Liver (tissue), 9 donors: Measurements from ENCODE around the gene CTNNA2. TPM values are rescaled to one million over a fixed set of nuclear protein-coding genes. Genes with fewer than 3 reads are reported as not detected.

Source experiments
- DNase-seq: peaks from one replicate; pipeline ENCODE4 v3.0.0-alpha.2; 2017; ENCODE audit warnings: low spot score
- H3K27ac ChIP-seq, 2 donors: one replicate each; pipeline ENCODE4 v1.7.0; 2013; ENCODE audit warnings: inconsistent platforms in 2 of 2, low read length in 2 of 2, control low read depth in 1 of 2, low read depth in 1 of 2, mild to moderate bottlenecking in 1 of 2
- H3K27me3 ChIP-seq, 4 donors: one replicate each; pipeline versions ENCODE4 v1.6.1 to v1.7.0; 2013; ENCODE audit warnings: low read length in 3 of 4, inconsistent platforms in 1 of 4, mild to moderate bottlenecking in 1 of 4, moderate library complexity in 1 of 4; ENCODE audit not compliant: control insufficient read depth in 4 of 4, insufficient read depth in 4 of 4
- H3K36me3 ChIP-seq, 4 donors: one replicate each; pipeline versions ENCODE4 v1.6.1 to v1.7.0; 2013; ENCODE audit warnings: low read length in 3 of 4, mild to moderate bottlenecking in 3 of 4, low read depth in 1 of 4, moderate library complexity in 1 of 4; ENCODE audit not compliant: control insufficient read depth in 4 of 4, insufficient read depth in 3 of 4
- H3K4me1 ChIP-seq, 4 donors: one replicate each; pipeline versions ENCODE4 v1.6.1 to v1.7.0; 2013; ENCODE audit warnings: low read length in 3 of 4, mild to moderate bottlenecking in 3 of 4, moderate library complexity in 1 of 4; ENCODE audit not compliant: control insufficient read depth in 4 of 4, insufficient read depth in 4 of 4
- H3K4me3 ChIP-seq, 3 donors: one replicate each; pipeline versions ENCODE4 v1.6.1 to v1.7.0; 2013; ENCODE audit warnings: low read length in 3 of 3, control low read depth in 1 of 3, low read depth in 1 of 3, mild to moderate bottlenecking in 1 of 3
- H3K9ac ChIP-seq, 2 donors: one replicate each; pipeline ENCODE4 v1.7.0; 2013; ENCODE audit warnings: low read length in 2 of 2, mild to moderate bottlenecking in 2 of 2, moderate library complexity in 2 of 2, control low read depth in 1 of 2, low read depth in 1 of 2
- H3K9me3 ChIP-seq, 4 donors: one replicate each; pipeline versions ENCODE4 v1.6.1 to v1.7.0; 2013; ENCODE audit warnings: low read length in 3 of 4; ENCODE audit not compliant: control insufficient read depth in 4 of 4
- ATF3 ChIP-seq: IDR thresholded peaks from 2 replicates; pipeline ENCODE4 v1.6.1; 2016; ENCODE audit warnings: antibody characterized with exemption
- CTCF ChIP-seq: fragments of 150-350 bp; IDR thresholded peaks from 2 replicates; pipeline ENCODE4 v1.5.1; 2017; ENCODE audit warnings: improper control_type of control experiment, low read depth, low read length; ENCODE audit not compliant: missing input control
- EGR1 ChIP-seq, 2 donors: IDR thresholded peaks; 2 replicates each; pipeline ENCODE4 v1.6.1; 2016 to 2018; ENCODE audit warnings: antibody characterized with exemption in 2 of 2, low read depth in 2 of 2
- FOXA1 ChIP-seq: IDR thresholded peaks from 2 replicates; pipeline ENCODE4 v1.6.1; 2016; ENCODE audit warnings: antibody characterized with exemption
- FOXA2 ChIP-seq: IDR thresholded peaks from 2 replicates; pipeline ENCODE4 v1.6.1; 2016; ENCODE audit warnings: antibody characterized with exemption
- GABPA ChIP-seq, 2 donors: IDR thresholded peaks in 1 of 2; conservative IDR thresholded peaks in 1 of 2; 2 replicates each; pipeline ENCODE4 v1.6.1; 2016; ENCODE audit warnings: antibody characterized with exemption in 2 of 2, mild to moderate bottlenecking in 1 of 2, moderate library complexity in 1 of 2
- HNF4A ChIP-seq, 2 donors: conservative IDR thresholded peaks; 2 replicates each; pipeline ENCODE4 v1.6.1; 2016; ENCODE audit warnings: antibody characterized with exemption in 2 of 2, mild to moderate bottlenecking in 2 of 2
- HNF4G ChIP-seq: IDR thresholded peaks from 2 replicates; pipeline ENCODE4 v1.6.1; 2016; ENCODE audit warnings: antibody characterized with exemption
- JUND ChIP-seq, 2 donors: IDR thresholded peaks; 2 replicates each; pipeline ENCODE4 v1.6.1; 2016; ENCODE audit warnings: antibody characterized with exemption in 2 of 2
- NR2F2 ChIP-seq: IDR thresholded peaks from 2 replicates; pipeline ENCODE4 v1.6.1; 2016; ENCODE audit warnings: antibody characterized with exemption
- RAD21 ChIP-seq, 2 donors: IDR thresholded peaks; 2 replicates each; pipeline ENCODE4 v1.6.1; 2016; ENCODE audit warnings: antibody characterized with exemption in 2 of 2, mild to moderate bottlenecking in 2 of 2
- REST ChIP-seq: IDR thresholded peaks from 2 replicates; pipeline ENCODE4 v1.6.1; 2016; ENCODE audit warnings: antibody characterized with exemption, mild to moderate bottlenecking
- RXRA ChIP-seq, 2 donors: IDR thresholded peaks; 2 replicates each; pipeline ENCODE4 v1.6.1; 2017 to 2018; ENCODE audit warnings: antibody characterized with exemption in 2 of 2, mild to moderate bottlenecking in 1 of 2
- SP1 ChIP-seq: IDR thresholded peaks from 2 replicates; pipeline ENCODE4 v1.6.1; 2018; ENCODE audit warnings: antibody characterized with exemption, mild to moderate bottlenecking
- TAF1 ChIP-seq: conservative IDR thresholded peaks from 2 replicates; pipeline ENCODE4 v1.6.1; 2016; ENCODE audit warnings: antibody characterized with exemption, mild to moderate bottlenecking
- YY1 ChIP-seq: IDR thresholded peaks from 2 replicates; pipeline ENCODE4 v1.6.1; 2016; ENCODE audit warnings: antibody characterized with exemption, mild to moderate bottlenecking
- WGBS: extraction: QIAGEN DNeasy Blood & Tissue Kit; methylation state at CpG from one replicate; pipeline ENCODE4 v1.1.7; 2013; 5-methylcytosine and 5-hydroxymethylcytosine counted together
- polyA plus RNA-seq, 2 donors: library from polyadenylated mRNA; stranded (reverse) in 1 of 2; unstranded in 1 of 2; fragments of 200-250 nt in 1 of 2; fragments of >200 nt in 1 of 2; fragmentation: Nextera tagmentation in 1 of 2; extraction: Ambion mirVana in 1 of 2; gene quantifications; one replicate each; pipeline versions ENCODE4 v1.2.1 to v1.2.3, GENCODE V29; 2013 to 2015
- total RNA-seq, 2 donors: library from RNA; depleted of rRNA; stranded (reverse); fragments of >200 nt; gene quantifications; one replicate each; pipeline ENCODE4 v1.2.3, GENCODE V29; 2014
- TF ChIP-seq, protein P1 (sequence below): IDR thresholded peaks from 2 replicates; pipeline ENCODE4 v1.6.1; 2016; ENCODE audit warnings: antibody characterized with exemption
- TF ChIP-seq, protein P2 (sequence below): IDR thresholded peaks from 2 replicates; pipeline ENCODE4 v1.6.1; 2016; ENCODE audit warnings: antibody characterized with exemption
- donor health status: healthy.
- donor health status: healthy.
- donor health status: healthy.
- donor health status: healthy.
- donor health status: healthy.

CTNNA2 gene
- total and polyA plus RNA-seq, 4 donors = 0.05 TPM; not detected in 3

DNA sequence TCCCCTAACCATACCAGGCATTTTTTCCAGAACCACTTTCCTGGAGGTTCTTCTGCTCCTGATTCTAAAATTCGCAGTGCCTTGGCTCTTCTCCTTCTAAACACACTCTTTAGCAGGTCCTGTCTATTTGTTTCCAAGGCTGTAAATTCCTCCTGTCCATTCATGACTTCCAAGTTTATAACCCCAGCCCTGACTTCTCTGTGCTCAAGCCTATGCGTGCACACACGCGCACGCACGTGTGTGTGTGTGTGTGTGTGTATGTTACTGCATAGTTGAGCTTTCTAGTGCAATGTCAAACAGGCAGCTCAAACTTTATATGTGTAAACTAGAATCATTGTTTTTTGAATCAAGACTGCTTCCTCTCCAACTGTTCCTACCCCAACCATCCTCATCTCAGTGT lies 454.0 kb downstream of the CTNNA2 start:
- Histone ChIP-seq H3K4me3 (no peak overlapping the region), H3K27me3 (no peaks in the 10 kb centered on the region), H3K9me3 (no peaks in the 10 kb centered on the region), H3K9ac (no peak overlapping the region), H3K4me1 (no peaks in the 10 kb centered on the region), H3K36me3 (no peaks in the 10 kb centered on the region), H3K27ac (no peak overlapping the region)
- no peak for DNase-seq
- no peak for TF ChIP-seq EGR1 (IDR thresholded peaks at IDR 0.05; ENCODE audit: low read depth in 2 of 2)
- no peak for TF ChIP-seq FOXA2
- no peak for TF ChIP-seq GABPA (IDR thresholded peaks at IDR 0.05 in 1 of 2, conservative IDR thresholded peaks at IDR 0.05 in 1 of 2)
- TF ChIP-seq FOXA1 = no peak
- TF ChIP-seq REST = no peak
- no peak for TF ChIP-seq JUND (IDR thresholded peaks at IDR 0.05)
- no peak for TF ChIP-seq CTCF
- no peak for TF ChIP-seq TAF1
- TF ChIP-seq ATF3 = no peak
- TF ChIP-seq, protein P1, sequence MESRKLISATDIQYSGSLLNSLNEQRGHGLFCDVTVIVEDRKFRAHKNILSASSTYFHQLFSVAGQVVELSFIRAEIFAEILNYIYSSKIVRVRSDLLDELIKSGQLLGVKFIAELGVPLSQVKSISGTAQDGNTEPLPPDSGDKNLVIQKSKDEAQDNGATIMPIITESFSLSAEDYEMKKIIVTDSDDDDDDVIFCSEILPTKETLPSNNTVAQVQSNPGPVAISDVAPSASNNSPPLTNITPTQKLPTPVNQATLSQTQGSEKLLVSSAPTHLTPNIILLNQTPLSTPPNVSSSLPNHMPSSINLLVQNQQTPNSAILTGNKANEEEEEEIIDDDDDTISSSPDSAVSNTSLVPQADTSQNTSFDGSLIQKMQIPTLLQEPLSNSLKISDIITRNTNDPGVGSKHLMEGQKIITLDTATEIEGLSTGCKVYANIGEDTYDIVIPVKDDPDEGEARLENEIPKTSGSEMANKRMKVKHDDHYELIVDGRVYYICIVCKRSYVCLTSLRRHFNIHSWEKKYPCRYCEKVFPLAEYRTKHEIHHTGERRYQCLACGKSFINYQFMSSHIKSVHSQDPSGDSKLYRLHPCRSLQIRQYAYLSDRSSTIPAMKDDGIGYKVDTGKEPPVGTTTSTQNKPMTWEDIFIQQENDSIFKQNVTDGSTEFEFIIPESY = no peak
- TF ChIP-seq, protein P2, sequence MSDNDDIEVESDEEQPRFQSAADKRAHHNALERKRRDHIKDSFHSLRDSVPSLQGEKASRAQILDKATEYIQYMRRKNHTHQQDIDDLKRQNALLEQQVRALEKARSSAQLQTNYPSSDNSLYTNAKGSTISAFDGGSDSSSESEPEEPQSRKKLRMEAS = no peak
- no peak for TF ChIP-seq RXRA (IDR thresholded peaks at IDR 0.05)
- no peak for TF ChIP-seq YY1
- no peak for TF ChIP-seq HNF4G
- TF ChIP-seq SP1 = no peak
- no peak for TF ChIP-seq NR2F2
- TF ChIP-seq RAD21 (IDR thresholded peaks at IDR 0.05) = no peak
- no peak for TF ChIP-seq HNF4A (conservative IDR thresholded peaks at IDR 0.05)
- 72% methylated on average over 6 of the region's 6 CpGs for WGBS
